Measurements from ENCODE around the gene TMEM40.

The TMEM40 gene

DNA sequence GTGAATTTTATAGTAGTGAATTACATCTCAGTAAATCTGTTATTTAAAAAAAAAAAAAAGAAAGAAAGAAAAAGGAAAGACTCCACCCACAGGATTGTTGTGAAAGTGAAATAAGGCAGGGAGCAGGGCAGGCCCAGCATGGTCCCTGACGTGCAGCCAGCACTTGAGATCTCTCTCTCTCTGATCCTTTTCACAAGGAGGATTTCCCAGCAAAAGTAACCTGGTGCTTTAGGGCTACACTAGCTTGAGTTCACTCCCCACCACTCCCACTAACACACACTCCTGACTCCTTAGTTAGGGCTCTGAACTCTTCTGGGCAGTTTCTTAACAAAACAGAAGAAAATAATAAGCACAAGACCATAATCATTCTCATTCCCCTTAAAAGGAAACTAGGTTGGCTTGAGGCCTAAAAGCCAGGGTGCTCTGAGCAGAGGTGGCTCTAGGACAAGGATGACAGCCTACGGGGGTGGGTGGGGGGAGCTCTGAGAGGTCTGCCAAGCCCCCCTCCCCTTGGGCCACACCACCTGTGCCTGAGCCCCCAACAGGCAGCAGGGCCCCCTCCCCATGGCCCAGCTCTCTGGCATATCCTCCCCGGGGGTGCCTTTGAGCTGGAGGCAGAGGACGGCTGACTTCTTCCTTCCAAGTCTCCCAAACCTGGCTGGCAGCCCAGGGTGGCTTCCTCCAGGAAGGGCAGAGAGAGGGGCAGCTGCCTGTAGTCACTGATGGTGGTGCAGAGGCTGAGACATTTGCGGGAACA is 856 bp downstream of the TMEM40 start:
- Histone ChIP-seq H3K9ac (ENCODE audit: low read length) (no peak overlapping the region), H3K9me3 (ENCODE audit: insufficient read depth, low read length) (no peaks in the 10 kb centered on the region), H3K4me1 (ENCODE audit: low read length) (peaks cover 12% of the 10 kb centered on the region), H3K4me3 (ENCODE audit: low read length) (no peak overlapping the region), H2AFZ (ENCODE audit: low read depth, low read length) (no peak overlapping the region), H3K27ac (ENCODE audit: low read length) (no peak overlapping the region), H3K4me2 (ENCODE audit: low read length) (no peak overlapping the region), H3K79me2 (ENCODE audit: low read length) (no peaks in the 10 kb centered on the region), H3K36me3 (replicated peaks; ENCODE audit: low read depth, low read length) (no peaks in the 10 kb centered on the region), H4K20me1 (ENCODE audit: insufficient read depth, low read length) (no peaks in the 10 kb centered on the region), H3K27me3 (ENCODE audit: low read depth, low read length) (peaks cover 26% of the 10 kb centered on the region)
- TF ChIP-seq, protein P1, sequence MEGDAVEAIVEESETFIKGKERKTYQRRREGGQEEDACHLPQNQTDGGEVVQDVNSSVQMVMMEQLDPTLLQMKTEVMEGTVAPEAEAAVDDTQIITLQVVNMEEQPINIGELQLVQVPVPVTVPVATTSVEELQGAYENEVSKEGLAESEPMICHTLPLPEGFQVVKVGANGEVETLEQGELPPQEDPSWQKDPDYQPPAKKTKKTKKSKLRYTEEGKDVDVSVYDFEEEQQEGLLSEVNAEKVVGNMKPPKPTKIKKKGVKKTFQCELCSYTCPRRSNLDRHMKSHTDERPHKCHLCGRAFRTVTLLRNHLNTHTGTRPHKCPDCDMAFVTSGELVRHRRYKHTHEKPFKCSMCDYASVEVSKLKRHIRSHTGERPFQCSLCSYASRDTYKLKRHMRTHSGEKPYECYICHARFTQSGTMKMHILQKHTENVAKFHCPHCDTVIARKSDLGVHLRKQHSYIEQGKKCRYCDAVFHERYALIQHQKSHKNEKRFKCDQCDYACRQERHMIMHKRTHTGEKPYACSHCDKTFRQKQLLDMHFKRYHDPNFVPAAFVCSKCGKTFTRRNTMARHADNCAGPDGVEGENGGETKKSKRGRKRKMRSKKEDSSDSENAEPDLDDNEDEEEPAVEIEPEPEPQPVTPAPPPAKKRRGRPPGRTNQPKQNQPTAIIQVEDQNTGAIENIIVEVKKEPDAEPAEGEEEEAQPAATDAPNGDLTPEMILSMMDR (IDR thresholded peaks at IDR 0.05; ENCODE audit: low read depth, low read length), result no peak
- no peak for TF ChIP-seq EZH2phosphoT487 (IDR thresholded peaks at IDR 0.05; ENCODE audit: low read depth)

DNA sequence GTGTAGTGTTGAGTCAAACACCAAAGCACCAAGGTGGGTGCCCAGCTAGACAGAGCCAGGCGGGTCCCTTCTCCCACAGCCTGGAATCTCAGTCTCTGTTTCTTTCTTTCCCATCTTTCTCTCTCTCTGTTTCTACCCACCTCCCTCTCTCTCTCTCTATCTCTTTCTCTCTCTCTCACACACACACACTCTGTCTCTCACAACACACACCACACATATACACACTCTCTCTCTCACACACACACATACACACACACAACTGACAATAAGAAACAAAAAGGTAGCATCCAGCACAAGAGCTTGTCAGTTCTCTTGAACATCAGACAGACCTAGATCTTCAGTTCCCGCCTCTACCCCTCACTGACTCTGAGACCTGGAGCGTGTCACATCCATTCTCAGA is 2.4 kb downstream of the TMEM40 start:
- Histone ChIP-seq H3K4me3 (ENCODE audit: low read length) (no peak overlapping the region), H3K27me3 (ENCODE audit: low read depth, low read length) (peaks cover 21% of the 10 kb centered on the region), H3K27ac (ENCODE audit: low read length) (no peak overlapping the region), H3K79me2 (ENCODE audit: low read length) (no peaks in the 10 kb centered on the region), H3K9ac (ENCODE audit: low read length) (no peak overlapping the region), H3K9me3 (ENCODE audit: insufficient read depth, low read length) (no peaks in the 10 kb centered on the region), H2AFZ (ENCODE audit: low read depth, low read length) (no peak overlapping the region), H3K36me3 (replicated peaks; ENCODE audit: low read depth, low read length) (no peaks in the 10 kb centered on the region), H3K4me2 (ENCODE audit: low read length) (no peak overlapping the region), H4K20me1 (ENCODE audit: insufficient read depth, low read length) (no peaks in the 10 kb centered on the region), H3K4me1 (ENCODE audit: low read length) (peaks cover 12% of the 10 kb centered on the region)
- no peak for TF ChIP-seq EZH2phosphoT487 (IDR thresholded peaks at IDR 0.05; ENCODE audit: low read depth)
- TF ChIP-seq, protein P1 (IDR thresholded peaks at IDR 0.05; ENCODE audit: low read depth, low read length), result no peak

DNA sequence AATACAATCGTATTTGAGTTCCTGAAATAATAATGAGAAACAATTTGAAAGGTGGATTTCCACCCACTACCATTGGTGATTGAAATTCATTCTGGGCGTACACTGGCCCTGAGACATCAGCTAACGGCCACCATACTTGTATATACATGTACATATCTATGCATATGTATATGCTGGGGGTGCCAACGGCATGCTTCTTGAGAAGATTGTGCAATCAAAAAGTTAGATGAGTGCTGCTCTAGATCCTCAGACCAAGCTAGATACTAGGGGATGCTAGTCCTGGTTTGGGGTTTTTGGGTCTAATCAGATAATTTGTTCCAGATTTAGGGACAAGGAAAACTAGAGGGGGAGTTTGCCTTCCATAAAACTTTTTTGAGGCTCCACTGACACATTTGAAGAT is 2.9 kb downstream of the TMEM40 start:
- TF ChIP-seq, protein P1 (IDR thresholded peaks at IDR 0.05; ENCODE audit: low read depth, low read length), result no peak
- TF ChIP-seq EZH2phosphoT487 (IDR thresholded peaks at IDR 0.05; ENCODE audit: low read depth), result no peak
- Histone ChIP-seq H3K27ac (ENCODE audit: low read length) (no peak overlapping the region), H3K27me3 (ENCODE audit: low read depth, low read length) (peaks cover 21% of the 10 kb centered on the region), H4K20me1 (ENCODE audit: insufficient read depth, low read length) (no peaks in the 10 kb centered on the region), H3K4me1 (ENCODE audit: low read length) (peaks cover 12% of the 10 kb centered on the region), H3K79me2 (ENCODE audit: low read length) (no peaks in the 10 kb centered on the region), H3K4me3 (ENCODE audit: low read length) (no peak overlapping the region), H3K36me3 (replicated peaks; ENCODE audit: low read depth, low read length) (no peaks in the 10 kb centered on the region), H3K9me3 (ENCODE audit: insufficient read depth, low read length) (no peaks in the 10 kb centered on the region), H2AFZ (ENCODE audit: low read depth, low read length) (no peak overlapping the region), H3K9ac (ENCODE audit: low read length) (no peak overlapping the region), H3K4me2 (ENCODE audit: low read length) (no peak overlapping the region)

DNA sequence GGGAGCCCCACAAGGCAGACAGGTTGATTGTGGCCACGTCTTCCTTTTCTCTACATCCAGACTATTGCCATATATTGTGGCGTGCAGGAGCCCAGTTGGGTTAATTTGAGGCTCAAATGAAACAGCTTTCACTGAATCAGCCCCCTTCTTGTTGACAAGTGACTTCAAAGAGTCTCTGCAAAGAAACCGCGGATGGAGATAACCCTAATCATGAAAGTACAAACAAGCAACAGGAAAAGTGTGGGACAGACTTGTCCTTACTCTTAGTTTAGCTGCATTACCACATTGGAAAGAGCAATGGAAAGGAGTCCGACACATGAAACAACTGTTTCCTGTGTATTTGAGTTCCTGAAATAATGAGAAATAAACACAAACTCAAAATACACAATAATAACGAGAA is 3.3 kb downstream of the TMEM40 start:
- Histone ChIP-seq H3K27me3 (ENCODE audit: low read depth, low read length) (peaks cover 21% of the 10 kb centered on the region), H3K4me1 (ENCODE audit: low read length) (peaks cover 15% of the 10 kb centered on the region), H3K4me2 (ENCODE audit: low read length) (no peak overlapping the region), H3K27ac (ENCODE audit: low read length) (no peak overlapping the region), H3K4me3 (ENCODE audit: low read length) (no peak overlapping the region), H3K36me3 (replicated peaks; ENCODE audit: low read depth, low read length) (no peaks in the 10 kb centered on the region), H3K79me2 (ENCODE audit: low read length) (no peaks in the 10 kb centered on the region), H3K9ac (ENCODE audit: low read length) (no peak overlapping the region), H4K20me1 (ENCODE audit: insufficient read depth, low read length) (no peaks in the 10 kb centered on the region), H2AFZ (ENCODE audit: low read depth, low read length) (no peak overlapping the region), H3K9me3 (ENCODE audit: insufficient read depth, low read length) (no peaks in the 10 kb centered on the region)
- TF ChIP-seq, protein P1 (IDR thresholded peaks at IDR 0.05; ENCODE audit: low read depth, low read length), result no peak
- no peak for TF ChIP-seq EZH2phosphoT487 (IDR thresholded peaks at IDR 0.05; ENCODE audit: low read depth)

All from OCI-LY3 (cell line).